ENCODE data around the gene GNAZ. TPM values are rescaled to one million over a fixed set of nuclear protein-coding genes. Genes with fewer than 3 reads are reported as not detected.

Gene GNAZ
- total RNA-seq, 1 donor, result 1.1 TPM

- no peak for DNase-seq (ENCODE audit: low read depth in 2 of 3, low spot score in 2 of 3)
These were observed 20.1 kb downstream of the GNAZ start for GRCh38 chr22:23090457-23090835.

GRCh38 chr22:23091760-23092159 is 21.4 kb downstream of the GNAZ start:
- no peak for DNase-seq (ENCODE audit: low read depth in 2 of 3, low spot score in 2 of 3)

- no peak for DNase-seq (ENCODE audit: low read depth in 2 of 3, low spot score in 2 of 3)
These were observed 22.1 kb downstream of the GNAZ start for GRCh38 chr22:23092217-23092955.

DNA sequence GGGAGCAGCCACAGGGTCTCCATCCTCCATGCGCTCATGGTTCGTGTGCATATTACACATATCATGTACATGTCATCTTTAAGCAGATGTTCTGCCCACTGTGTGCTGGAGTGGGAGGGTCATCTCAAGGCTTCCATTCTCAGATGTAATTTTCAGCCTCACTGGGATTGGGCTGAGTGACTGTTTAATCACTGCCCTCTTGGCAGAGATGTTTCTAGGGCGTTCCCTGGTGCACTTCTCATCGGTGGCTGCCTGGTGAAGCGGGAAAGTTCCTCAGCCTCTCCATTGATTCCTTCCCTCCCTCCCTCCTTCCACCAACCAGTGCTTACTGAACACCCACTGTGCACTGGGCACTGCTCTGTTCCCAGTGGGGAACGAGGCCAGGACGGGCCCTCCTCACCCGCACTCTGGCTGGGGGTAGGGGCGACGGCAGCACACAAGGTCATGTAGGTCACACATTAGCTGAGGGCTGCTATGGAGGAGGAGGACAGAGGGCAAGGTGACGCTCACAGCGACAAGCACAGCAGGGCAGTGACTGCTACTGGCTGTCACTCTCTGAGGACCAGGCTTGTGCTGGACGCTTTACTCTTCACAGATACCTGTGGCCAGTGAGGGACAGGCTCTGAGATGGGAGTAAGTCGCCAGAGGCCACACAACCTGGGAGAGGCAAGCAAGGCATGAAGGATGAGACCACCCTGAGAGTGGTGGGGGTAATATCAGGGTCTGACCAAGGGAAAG is 22.9 kb downstream of the GNAZ start:
- DNase-seq (ENCODE audit: low read depth in 2 of 3, low spot score in 2 of 3), result no peak

DNA sequence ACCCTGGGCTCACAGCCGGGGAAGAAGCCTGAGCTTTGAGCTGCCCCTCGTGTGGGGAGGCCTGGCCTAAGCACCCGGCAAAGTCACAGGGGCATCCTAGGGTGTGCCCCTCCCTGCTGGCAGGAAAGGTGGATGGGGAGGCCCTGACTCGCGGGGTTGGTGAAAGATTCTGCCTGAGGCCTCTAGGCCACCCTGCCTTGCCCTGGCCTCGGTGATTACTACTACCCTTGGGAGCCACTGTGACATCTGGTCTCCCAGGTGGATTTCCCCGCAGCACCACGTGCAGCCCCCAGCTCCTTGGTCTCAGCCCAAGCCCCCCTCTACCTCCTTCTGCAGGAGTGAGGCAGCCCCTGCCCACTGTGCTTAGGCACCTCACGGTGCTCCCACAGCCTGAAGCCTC is 23.9 kb downstream of the GNAZ start:
- DNase-seq (ENCODE audit: low read depth in 2 of 3, low spot score in 2 of 3), result no peak

- no peak for DNase-seq (ENCODE audit: low read depth in 2 of 3, low spot score in 2 of 3)
These were observed 24.7 kb downstream of the GNAZ start for GRCh38 chr22:23094695-23095681.

DNA sequence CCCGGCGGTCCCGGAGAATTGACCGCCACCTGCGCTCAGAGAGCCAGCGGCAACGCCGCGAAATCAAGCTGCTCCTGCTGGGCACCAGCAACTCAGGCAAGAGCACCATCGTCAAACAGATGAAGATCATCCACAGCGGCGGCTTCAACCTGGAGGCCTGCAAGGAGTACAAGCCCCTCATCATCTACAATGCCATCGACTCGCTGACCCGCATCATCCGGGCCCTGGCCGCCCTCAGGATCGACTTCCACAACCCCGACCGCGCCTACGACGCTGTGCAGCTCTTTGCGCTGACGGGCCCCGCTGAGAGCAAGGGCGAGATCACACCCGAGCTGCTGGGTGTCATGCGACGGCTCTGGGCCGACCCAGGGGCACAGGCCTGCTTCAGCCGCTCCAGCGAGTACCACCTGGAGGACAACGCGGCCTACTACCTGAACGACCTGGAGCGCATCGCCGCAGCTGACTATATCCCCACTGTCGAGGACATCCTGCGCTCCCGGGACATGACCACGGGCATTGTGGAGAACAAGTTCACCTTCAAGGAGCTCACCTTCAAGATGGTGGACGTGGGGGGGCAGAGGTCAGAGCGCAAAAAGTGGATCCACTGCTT is 25.5 kb downstream of the GNAZ start:
- DNase-seq (ENCODE audit: low read depth in 2 of 3, low spot score in 2 of 3), result no peak

GRCh38 chr22:23097412-23098229 is 27.3 kb downstream of the GNAZ start:
- no peak for DNase-seq (ENCODE audit: low read depth in 2 of 3, low spot score in 2 of 3)

DNA sequence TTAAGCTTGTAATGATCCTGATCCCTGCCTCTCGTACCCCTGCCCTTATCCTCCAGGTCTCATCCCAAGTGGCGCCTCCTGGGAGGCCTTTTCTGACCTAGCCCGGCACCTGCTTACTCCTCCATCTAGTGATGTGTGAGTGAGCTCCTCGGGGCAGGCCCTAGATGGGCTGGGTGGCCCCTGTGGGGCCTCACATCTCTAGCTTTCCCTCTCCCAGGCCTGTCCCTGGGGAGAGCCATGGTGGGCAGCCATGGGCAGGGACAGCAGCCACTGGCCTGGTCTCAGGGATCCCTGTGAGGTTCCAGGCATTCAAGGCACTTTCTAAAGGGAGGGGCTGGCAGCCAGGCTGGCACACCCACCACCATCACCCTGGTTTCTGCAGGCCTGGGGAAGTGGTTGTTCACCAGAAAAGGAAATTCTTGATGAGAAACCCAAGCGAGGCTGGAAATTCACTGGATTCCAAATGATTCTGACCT is 27.9 kb downstream of the GNAZ start:
- no peak for DNase-seq (ENCODE audit: low read depth in 2 of 3, low spot score in 2 of 3)

GRCh38 chr22:23098718-23099530 is 28.6 kb downstream of the GNAZ start:
- DNase-seq (ENCODE audit: low read depth in 2 of 3, low spot score in 2 of 3), result no peak

DNA sequence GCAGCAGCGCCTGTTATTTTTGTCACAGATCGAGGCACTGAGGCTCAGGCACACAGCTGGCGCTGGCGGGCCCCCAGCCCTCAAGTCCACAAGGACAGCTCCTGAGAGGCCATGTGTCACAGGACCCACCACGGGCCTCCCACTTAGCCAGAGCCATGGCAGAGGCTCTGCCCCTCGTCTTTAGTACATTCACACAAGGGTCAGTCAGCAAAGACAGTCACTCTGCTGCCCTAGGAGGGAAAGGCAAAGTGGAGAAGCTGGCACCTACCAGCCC is 29.1 kb downstream of the GNAZ start:
- DNase-seq (ENCODE audit: low read depth in 2 of 3, low spot score in 2 of 3), result no peak

DNA sequence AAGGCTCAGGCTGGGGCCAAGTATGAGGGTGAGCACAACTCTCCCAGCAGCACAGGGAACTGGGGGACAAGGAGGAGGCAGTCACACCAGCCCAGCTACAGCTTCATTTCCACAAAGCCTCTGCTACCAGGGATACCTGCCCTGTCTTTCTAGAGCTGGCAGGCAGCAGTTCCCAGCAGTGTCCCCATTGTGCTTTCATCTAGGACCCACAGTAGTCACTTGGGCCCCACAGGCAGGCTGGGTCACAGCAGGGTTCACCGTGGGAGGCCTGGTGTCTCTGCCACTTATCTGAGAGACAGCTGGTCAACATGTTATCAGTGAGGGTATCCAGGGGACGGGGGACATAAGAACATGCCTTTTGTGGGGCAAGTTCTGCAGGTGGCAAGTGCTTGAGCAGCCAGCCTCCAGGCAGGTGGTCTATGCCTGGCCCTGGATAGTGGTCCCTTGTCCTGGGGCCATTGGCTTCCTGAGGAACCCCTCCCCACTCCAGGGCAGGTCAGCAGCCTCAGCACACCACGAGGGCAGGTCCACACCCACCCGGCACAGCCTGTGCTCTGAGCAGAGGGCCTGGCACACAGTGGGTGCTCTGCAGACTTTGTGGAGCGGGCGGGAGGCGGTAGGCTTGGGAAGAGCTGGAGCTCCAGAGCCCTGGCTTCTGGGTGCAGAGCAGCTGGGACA is 29.9 kb downstream of the GNAZ start:
- DNase-seq (ENCODE audit: low read depth in 2 of 3, low spot score in 2 of 3), result no peak

DNA sequence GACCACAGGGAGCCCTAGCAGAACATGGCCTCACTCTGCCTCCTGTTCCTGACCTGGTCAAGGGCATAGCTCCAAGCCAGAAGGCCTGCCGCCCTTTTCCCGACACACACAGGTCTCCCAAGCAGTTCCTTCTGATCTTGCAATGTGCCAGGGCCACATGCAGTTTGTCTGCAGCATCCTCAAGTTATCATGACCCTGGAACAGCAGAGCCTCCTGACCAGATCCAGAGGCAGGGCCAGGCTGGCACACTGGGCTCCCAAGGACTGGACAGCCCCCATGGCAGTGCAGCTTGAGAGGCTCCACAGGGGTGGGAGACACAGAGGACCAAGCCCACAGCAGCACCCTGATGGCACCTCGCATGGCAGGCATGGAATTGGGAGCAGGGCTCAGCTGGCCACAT is 31.2 kb downstream of the GNAZ start:
- no peak for DNase-seq (ENCODE audit: low read depth in 2 of 3, low spot score in 2 of 3)

DNA sequence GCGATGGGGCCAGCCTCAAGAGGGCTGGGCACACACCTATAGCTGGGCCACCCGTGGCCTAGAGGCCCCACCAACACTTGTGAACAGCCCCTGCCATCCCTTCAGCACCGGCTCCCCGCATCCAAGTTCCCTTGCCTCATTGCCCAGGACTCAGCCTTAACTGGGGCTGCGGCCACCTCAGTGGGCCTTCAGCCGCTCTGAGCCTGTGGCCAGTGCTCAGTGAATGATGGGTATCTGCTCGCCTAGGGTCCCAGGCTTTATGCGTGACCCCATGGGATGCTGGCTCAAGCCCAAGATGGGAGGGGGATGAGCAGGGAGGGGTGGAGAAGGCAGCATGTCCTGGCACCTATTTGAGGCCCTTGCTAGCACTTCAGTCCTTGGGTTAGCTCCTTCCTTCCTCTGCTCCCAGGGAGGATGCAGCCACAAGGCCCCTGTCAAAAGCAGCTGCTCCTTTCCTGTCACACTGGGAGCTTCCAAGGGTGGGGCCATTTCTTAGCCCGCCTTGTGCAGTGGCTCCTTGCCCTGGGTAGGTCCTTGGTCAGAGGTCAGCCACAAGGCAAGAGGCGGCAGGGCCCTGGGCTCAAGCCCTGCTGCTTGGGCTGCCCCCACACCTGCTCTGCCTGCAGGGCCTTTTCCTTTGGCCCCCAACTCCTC is 31.8 kb downstream of the GNAZ start:
- no peak for DNase-seq (ENCODE audit: low read depth in 2 of 3, low spot score in 2 of 3)

DNA sequence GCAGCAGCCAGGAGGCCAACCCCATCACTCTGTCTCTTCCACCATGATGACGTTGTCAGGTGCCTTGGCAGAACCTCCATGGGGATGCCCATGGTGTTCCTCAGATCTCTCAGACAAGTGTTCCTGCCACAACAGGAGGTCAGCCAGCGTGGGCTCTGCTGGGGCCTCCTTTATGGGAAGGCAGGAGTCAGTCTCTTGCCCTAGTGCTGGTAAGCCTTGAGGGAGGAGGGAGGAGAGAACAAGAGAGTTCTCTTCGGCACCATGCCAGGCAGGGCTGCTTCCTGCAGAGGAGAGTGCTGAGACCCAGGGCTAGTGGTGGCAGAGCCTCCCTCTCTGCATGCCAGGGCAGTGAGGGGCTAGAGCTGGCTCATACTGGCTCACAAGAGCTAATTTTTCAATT is 32.5 kb downstream of the GNAZ start:
- peak in 1 of 3 donors; percentile 29 for DNase-seq (ENCODE audit: low read depth in 2 of 3, low spot score in 2 of 3)

DNA sequence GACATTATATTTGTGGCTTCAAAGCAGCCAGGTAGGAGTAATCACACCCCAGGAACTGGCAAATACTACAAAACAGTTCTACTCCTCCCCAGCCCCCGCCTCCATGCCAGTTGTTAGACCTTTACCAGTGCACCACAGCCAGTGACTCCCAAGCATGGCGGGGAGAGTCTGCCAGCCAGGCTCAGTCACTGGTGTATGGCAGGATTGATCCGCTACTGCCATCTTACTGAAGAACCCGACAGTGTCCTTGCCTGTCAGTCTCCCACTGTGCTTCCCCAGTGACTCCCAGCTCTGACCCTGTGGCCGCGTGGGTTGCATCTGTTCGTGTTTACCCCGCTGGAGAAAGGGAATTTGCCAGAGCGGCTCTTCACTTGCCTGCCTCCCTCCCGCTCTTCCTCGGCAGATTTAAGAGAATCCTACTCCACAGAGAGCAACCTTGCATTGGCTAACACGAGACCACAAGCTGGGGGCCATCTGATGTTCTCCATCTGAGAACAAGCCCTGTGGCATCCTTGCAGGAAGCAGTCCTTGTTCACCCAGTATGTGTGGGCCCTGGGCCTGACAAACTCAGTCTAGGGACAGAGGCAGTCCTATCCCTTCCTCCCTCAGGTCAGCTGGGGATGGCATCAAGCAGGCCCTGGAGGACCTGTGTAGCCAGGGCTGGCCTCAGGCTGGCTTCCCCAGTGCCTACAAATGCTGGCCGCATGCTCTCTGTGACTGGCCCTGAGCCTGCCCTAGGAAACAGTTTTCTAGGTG is 33.1 kb downstream of the GNAZ start:
- DNase-seq (ENCODE audit: low read depth in 2 of 3, low spot score in 2 of 3), result no peak

GRCh38 chr22:23104187-23104971 is 34.1 kb downstream of the GNAZ start:
- DNase-seq (ENCODE audit: low read depth in 2 of 3, low spot score in 2 of 3), result no peak
